ENCODE measurements around the gene RUSC2. TPM values are rescaled to one million over a fixed set of nuclear protein-coding genes. Genes with fewer than 3 reads are reported as not detected.
"Not testable (repeated sequence)": the region's sequence is repeated elsewhere in the genome, so short reads cannot be mapped to it uniquely, and the experiment has no call there.

RUSC2 gene
- total and polyA plus RNA-seq, 5 experiments from 2014 or later = 0.05 to 1.5 (median 0.86) TPM; not detected in 2

DNA sequence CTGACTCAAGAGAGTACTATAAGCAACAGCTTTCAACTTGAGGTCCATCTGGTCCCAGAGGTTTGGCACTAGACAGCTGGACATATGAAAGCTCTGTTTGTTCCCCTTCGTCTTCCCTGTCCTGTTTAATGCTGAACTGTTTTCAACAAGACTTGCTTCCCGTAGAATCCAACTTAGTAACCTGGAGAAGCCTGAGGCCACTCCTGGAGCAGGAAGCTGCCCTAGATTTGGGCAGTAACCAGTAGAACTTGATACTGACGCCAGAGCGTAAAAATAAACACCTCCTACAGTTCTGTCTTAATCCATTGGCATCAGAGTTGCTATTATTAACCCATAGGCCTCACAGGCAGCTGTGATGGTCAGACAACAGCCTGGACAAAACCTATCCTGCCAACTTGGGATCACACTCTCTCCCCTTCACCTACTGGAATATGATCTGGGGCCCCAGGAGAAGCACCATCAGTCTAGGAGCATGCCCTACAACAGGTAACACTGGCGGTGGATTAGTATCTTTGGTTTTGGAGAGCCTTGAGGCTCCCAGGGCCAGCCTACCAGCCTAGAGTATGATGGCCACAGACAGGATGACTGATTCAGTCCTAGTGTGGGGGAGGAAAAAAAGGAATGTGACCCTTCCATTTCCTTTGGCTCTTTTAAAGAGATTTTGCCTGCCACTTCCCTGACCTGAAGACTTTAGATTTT is 29.2 kb downstream of the RUSC2 start:
- no peaks in the 10 kb centered on the region for H3K4me1 Mint-ChIP-seq
- H3K9me3 Mint-ChIP-seq = no peaks in the 10 kb centered on the region
- no peak overlapping the region for H3K4me3 Mint-ChIP-seq
- H3K27ac Mint-ChIP-seq = no peak overlapping the region
- POLR2A ChIA-PET = no interaction called here
- no peaks in the 10 kb centered on the region for H3K36me3 Mint-ChIP-seq
- H3K27me3 Mint-ChIP-seq = peaks cover 0 to 3% (median 0%) of the 10 kb centered on the region in 5 donors
- ATAC-seq (no peak), DNase-seq (no peak)

DNA sequence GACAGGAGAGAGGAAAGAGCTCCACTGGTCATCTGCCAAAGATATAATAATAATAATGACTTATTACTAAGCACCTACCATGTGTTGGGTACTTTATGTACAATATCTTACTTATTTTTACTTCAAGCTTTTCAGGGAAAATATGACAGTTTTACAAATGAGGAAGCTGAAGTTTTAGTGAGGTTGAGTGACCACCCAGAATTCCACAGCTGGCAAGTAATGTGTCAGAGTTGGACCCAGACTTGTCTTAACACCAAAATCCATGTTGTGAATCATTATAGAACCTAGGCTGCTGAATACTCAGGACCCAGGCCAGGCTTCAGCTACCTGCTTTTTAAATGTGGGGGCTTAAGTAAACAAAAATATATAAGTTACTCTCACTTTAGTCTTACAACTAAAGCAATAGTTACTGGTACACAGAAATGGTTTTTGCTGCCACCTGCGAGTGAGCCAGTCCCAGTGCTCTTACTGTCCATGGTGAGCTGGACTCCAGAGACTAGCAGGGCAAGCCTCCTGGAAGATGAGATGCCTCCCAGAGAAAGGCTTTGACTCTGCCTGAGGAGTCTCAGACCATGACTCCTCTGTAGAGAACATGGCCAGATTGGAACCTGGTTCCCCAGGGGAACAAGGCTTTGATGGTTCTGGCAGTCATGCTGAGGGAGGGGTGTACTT is 29.9 kb downstream of the RUSC2 start:
- H3K27ac Mint-ChIP-seq = no peak overlapping the region
- DNase-seq = no peak
- H3K36me3 Mint-ChIP-seq = no peaks in the 10 kb centered on the region
- no peak for ATAC-seq
- no peaks in the 10 kb centered on the region for H3K4me1 Mint-ChIP-seq
- no peaks in the 10 kb centered on the region for H3K9me3 Mint-ChIP-seq
- H3K27me3 Mint-ChIP-seq = no peaks in the 10 kb centered on the region
- POLR2A ChIA-PET = interaction anchor here (1.3 kb wide), 1 partner anchor 10 kb away, joined by 3 read pairs; no protein-coding TSS in a partner anchor
- no peak overlapping the region for H3K4me3 Mint-ChIP-seq

DNA sequence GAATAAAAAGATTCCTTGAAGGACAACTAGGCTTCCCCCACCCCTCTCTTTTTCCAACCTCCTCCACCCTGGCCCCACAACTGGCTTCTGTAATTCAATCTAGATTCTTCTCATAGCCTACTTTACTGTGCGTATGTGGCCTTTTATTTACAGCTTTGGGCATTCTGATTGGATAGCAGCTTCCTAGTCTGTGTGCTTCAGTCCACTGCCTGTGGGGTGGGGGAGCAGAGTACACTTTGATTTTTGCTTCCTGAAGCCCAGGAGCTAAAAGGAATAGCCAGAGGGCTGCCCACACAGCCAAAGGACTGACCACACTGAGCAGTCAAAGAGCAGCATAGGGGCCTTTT is 30.4 kb downstream of the RUSC2 start:
- Mint-ChIP-seq H3K4me3 (no peak overlapping the region), H3K36me3 (no peaks in the 10 kb centered on the region), H3K9me3 (no peaks in the 10 kb centered on the region), H3K4me1 (no peaks in the 10 kb centered on the region), H3K27me3 (no peaks in the 10 kb centered on the region), H3K27ac (no peak overlapping the region)
- POLR2A ChIA-PET = interaction anchor here (1.3 kb wide), 1 partner anchor 11 kb away, joined by 3 read pairs; no protein-coding TSS in a partner anchor
- DNase-seq (no peak), ATAC-seq (no peak)

DNA sequence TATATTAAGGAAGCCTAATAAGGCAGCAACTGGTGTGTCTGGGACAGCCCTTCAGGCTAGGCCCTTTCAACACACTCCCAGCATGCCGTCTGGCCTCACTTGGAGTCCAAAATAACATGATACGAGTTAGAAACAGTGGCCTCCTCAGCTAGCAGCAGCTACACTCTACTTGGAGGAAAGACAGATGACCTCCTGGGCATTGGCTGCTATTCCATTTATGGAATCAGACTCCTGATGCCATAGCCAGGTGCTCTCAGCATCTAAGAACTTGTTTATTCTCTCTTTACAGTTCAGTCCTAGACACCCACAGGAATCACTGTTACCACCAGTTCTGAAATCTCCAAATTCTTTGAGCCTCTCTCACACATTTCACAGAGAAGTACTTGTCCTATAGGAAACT is 31.8 kb downstream of the RUSC2 start:
- Mint-ChIP-seq H3K36me3 (no peaks in the 10 kb centered on the region), H3K4me3 (no peak overlapping the region), H3K27me3 (no peaks in the 10 kb centered on the region), H3K9me3 (no peaks in the 10 kb centered on the region), H3K4me1 (peaks cover 0 to 3% (median 0%) of the 10 kb centered on the region in 4 donors), H3K27ac (no peak overlapping the region)
- DNase-seq = no peak
- POLR2A ChIA-PET = no interaction called here
- ATAC-seq = no peak

DNA sequence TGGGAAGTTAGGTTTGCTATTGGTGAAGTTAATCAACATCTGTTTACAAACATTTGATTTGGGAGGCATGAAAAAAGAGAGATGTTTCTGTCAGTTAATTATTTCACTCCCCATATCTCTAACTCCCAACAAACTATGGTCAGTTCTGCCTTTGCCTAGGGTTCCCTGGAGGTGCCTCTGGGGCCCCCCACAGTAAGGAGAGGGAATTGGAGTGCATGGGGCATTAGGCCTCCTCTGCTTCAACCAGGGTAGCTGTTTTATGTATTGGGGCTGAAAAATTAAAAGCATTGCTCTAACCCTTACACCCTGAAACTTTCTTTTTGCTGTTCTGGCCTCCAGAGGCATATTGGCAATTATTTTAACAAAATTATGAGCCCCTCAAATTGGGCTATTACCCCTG is 32.3 kb downstream of the RUSC2 start:
- Mint-ChIP-seq H3K27me3 (no peaks in the 10 kb centered on the region), H3K4me1 (peaks cover 0 to 7% (median 0%) of the 10 kb centered on the region in 4 donors), H3K36me3 (no peaks in the 10 kb centered on the region), H3K9me3 (no peaks in the 10 kb centered on the region), H3K4me3 (no peak overlapping the region), H3K27ac (no peak overlapping the region)
- DNase-seq = no peak
- ATAC-seq = no peak
- POLR2A ChIA-PET = no interaction called here

DNA sequence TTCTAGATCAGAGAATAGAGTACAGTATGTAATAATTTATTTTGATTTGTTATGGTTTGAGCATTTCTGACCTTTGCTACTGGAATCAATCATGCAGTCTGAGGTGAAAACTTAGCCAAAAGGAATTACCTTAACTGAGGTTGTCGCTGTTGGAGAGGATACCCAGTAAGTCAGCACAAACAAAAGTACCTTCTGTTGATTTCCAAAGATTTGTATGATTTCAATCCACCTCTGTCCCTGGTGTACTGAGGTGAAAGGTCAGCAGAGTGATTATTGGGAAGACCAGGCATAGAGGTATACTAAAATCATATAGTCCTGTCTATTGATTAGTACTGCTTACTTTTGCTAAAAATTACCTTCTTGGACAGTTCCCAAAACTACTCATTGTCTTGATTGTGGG is 32.8 kb downstream of the RUSC2 start:
- H3K9me3 Mint-ChIP-seq = no peaks in the 10 kb centered on the region
- H3K36me3 Mint-ChIP-seq = no peaks in the 10 kb centered on the region
- POLR2A ChIA-PET = no interaction called here
- no peak overlapping the region for H3K4me3 Mint-ChIP-seq
- H3K27me3 Mint-ChIP-seq = no peaks in the 10 kb centered on the region
- DNase-seq (no peak), ATAC-seq (no peak)
- peaks cover 0 to 8% (median 0%) of the 10 kb centered on the region in 4 donors for H3K4me1 Mint-ChIP-seq
- H3K27ac Mint-ChIP-seq = no peak overlapping the region

DNA sequence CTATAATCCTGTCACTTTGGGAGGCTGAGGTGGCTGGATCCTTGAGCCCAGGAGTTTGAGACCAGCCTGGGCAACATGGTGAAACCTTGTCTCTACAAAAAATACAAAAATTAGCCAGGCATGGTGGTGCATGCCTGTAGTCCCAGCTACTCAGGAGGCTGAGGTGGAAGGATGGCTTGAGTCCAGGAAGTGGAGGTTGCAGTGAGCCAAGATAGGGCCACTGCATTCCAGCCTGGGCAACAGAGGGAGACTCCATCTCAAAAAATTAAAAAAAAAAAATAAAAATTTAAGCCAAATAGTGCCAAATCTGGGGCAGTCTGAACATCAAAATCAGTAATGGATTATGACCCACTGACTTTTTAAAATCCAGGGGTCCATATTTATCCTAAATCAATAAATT is 33.6 kb downstream of the RUSC2 start:
- H3K27ac Mint-ChIP-seq, H3K4me1 Mint-ChIP-seq, H3K27me3 Mint-ChIP-seq, ATAC-seq, POLR2A ChIA-PET, H3K9me3 Mint-ChIP-seq, H3K4me3 Mint-ChIP-seq, DNase-seq, H3K36me3 Mint-ChIP-seq: not testable (repeated sequence)

DNA sequence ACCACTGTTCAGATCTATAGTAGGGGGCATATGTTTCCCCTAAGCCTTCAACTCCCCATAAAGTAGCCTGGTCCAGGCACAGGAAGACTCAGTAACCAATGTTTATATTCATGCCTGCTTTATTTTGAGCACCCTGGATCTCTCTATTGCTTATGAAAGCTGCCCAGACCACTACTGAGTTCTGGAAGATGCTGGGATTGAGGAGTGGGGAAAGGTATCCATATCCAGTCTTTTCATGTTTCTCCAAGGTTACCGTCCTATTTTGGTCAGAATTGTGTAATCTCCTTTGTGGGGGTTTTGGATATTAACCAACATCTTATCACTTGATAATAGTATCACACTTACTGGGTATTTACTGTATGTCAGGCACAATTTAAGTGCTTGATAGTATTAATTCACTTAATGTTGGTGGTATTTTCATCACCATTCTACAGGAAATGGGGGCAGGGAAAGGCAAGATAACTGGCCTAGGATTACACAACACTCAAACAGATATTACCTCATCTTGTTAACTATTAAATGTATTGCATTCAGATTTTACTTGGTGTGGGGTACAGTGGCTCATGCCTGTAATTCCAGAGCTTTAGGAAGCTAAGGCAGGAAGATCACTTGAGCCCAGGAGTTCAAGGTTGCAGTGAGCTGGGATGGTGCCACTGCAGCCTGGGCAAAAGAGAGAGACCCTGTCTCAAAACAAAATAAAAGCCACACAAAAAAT is 36.3 kb downstream of the RUSC2 start:
- Mint-ChIP-seq H3K4me3 (no peak overlapping the region), H3K27me3 (no peaks in the 10 kb centered on the region), H3K9me3 (no peaks in the 10 kb centered on the region), H3K4me1 (peaks cover 0 to 11% (median 0%) of the 10 kb centered on the region in 4 donors), H3K36me3 (no peaks in the 10 kb centered on the region), H3K27ac (no peak overlapping the region)
- DNase-seq (no peak), ATAC-seq (no peak)
- POLR2A ChIA-PET = no interaction called here

DNA sequence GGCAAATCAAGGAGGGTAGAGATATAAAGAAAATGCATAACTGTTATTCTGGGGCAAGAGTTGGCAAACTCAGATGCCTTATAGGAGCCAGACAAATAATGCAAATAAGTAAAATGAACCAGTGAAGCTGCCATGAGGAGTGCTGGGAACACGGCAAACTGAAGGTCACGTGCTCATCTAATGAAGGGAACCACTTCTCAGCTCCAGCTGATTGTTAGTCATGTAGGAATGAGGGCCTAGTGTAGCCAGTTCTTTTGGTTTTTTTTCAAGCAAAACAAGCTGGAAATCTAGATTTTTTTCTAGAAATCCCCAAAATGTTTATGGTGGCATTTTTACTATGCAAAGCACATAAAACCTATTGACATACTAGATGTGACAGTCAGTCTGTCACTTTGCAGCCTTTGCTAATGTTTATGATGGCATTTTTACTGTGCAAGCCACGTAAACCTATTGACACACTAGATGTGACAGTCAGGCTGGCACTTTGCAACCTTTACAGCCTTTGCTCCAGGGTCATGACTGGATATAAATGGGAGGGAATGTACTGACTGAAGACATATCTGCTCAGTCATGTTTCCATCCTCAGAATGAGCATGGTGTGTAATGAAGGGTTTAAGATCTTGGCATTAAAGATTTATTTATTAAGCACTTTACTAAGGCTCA is 39.4 kb downstream of the RUSC2 start:
- Mint-ChIP-seq H3K27me3 (no peaks in the 10 kb centered on the region), H3K36me3 (no peaks in the 10 kb centered on the region), H3K4me1 (peaks cover 0 to 17% (median 0%) of the 10 kb centered on the region in 4 donors), H3K27ac (no peak overlapping the region), H3K4me3 (no peak overlapping the region), H3K9me3 (no peaks in the 10 kb centered on the region)
- DNase-seq (no peak), ATAC-seq (no peak)
- POLR2A ChIA-PET = interaction anchor here (0.5 to 0.6 kb wide), 2 partner anchors 9 to 782 kb away, joined by 3 to 4 read pairs; no protein-coding TSS in a partner anchor

DNA sequence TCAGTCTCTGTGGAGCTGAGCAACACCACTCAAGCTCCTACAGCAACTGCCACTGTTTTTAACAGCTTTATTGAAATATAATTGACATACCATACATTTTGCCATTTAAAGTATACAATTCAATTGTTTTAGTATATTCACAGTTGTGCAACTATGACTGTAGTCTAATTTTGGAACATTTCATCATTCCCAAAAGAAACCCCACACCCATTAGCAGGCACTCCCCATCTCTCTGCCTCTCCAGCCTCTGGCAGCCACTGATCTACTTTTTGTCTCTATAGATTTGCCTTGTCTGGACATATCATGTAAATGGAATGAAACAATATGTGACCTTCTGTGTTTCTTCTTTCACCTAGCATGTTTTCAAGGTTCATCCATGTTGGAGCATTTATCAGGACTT is 43.5 kb downstream of the RUSC2 start:
- H3K9me3 Mint-ChIP-seq = no peaks in the 10 kb centered on the region
- H3K4me3 Mint-ChIP-seq = no peak overlapping the region
- no peak overlapping the region for H3K27ac Mint-ChIP-seq
- H3K4me1 Mint-ChIP-seq = peaks cover 0 to 7% (median 0%) of the 10 kb centered on the region in 4 donors
- peaks cover 3 to 15% (median 11%) of the 10 kb centered on the region in 5 donors for H3K27me3 Mint-ChIP-seq
- DNase-seq (no peak), ATAC-seq (no peak)
- H3K36me3 Mint-ChIP-seq = no peaks in the 10 kb centered on the region
- POLR2A ChIA-PET = no interaction called here

DNA sequence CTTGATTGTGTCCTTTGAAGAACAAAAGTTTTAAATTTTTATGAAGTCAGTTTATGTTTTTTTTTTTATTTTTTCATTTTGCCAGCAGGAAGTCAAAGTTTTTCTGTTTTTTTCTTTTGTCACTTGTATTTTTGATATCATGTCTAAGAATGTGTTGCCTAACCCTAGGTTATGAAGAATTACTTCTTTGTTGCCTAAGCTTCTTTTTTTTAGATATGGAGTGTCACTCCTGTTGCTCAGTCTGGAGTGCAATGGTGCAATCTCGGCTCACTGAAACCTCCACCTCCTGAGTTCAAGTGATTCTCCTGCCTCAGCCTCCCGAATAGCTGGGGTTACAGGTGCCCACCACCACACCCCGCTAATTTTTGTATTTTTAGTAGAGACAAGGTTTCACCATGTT is 45.0 kb downstream of the RUSC2 start:
- DNase-seq, H3K27ac Mint-ChIP-seq, POLR2A ChIA-PET, ATAC-seq, H3K36me3 Mint-ChIP-seq, H3K4me1 Mint-ChIP-seq, H3K9me3 Mint-ChIP-seq, H3K4me3 Mint-ChIP-seq: not testable (repeated sequence)
- H3K27me3 Mint-ChIP-seq = peaks cover 8 to 24% (median 20%) of the 10 kb centered on the region in 5 donors

DNA sequence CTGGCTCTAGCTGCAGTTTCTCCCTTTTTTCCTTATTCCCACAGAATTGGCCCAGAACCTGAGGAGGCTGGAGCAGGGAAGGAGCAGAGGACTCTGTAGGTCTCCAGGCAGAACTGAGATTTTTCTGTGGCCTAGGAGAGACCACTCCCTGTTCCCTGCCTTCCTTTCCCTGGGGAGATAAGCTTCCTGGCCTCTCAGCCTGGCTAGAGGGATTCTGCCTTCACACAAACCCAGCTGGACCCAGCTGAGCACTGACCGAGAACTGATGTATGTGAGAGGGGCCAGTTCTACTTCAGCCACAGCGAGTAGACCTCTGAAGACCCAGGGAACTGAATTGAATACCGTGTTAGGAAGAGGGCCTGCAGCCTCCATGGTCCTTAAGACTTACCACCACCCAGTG is 48.0 kb downstream of the RUSC2 start:
- Mint-ChIP-seq H3K27me3 (peaks cover 8 to 30% (median 20%) of the 10 kb centered on the region in 5 donors), H3K4me1 (peaks cover 0 to 3% (median 0%) of the 10 kb centered on the region in 4 donors), H3K27ac (no peak overlapping the region), H3K9me3 (no peaks in the 10 kb centered on the region), H3K4me3 (no peak overlapping the region), H3K36me3 (no peaks in the 10 kb centered on the region)
- ATAC-seq (no peak), DNase-seq (no peak)
- POLR2A ChIA-PET = interaction anchor here (0.7 kb wide), 1 partner anchor 8 kb away, joined by 4 read pairs; no protein-coding TSS in a partner anchor
